GM19328 (cell line): ENCODE measurements around the gene ARL3.
"Not testable (repeated sequence)": the region's sequence is repeated elsewhere in the genome, so short reads cannot be mapped to it uniquely, and the experiment has no call there.

Source experiments
- ATAC-seq: cut with Tn5 transposase; IDR thresholded peaks from one replicate; pipeline ENCODE4 v1.9.1; 2021; ENCODE audit warnings: mild to moderate bottlenecking, moderate library complexity; ENCODE audit not compliant: unreplicated experiment

The ARL3 gene

DNA sequence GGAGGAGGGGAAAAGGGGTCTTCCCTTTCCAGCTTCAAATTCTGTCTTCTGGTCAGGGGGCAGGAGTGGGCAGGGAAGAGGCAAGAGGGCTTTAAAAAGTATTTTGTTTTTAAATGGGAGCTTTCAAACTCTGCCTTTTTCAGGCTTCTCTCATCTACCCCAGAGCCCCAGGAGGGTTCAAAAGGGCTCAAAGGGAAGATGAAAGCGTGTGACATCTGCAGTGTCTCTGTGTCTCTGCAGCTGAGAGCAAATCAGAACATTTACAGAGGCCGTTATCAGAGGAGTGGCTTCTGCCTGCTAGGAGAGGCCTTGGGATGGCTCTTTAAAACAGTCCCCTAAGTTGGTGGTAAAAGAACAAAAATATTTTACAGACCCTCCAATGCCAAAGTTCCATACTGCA, 39.6 kb downstream of the ARL3 start:
- ATAC-seq: no peak

GRCh38 chr10:102673819-102674511, 40.2 kb downstream of the ARL3 start:
- no peak for ATAC-seq

DNA sequence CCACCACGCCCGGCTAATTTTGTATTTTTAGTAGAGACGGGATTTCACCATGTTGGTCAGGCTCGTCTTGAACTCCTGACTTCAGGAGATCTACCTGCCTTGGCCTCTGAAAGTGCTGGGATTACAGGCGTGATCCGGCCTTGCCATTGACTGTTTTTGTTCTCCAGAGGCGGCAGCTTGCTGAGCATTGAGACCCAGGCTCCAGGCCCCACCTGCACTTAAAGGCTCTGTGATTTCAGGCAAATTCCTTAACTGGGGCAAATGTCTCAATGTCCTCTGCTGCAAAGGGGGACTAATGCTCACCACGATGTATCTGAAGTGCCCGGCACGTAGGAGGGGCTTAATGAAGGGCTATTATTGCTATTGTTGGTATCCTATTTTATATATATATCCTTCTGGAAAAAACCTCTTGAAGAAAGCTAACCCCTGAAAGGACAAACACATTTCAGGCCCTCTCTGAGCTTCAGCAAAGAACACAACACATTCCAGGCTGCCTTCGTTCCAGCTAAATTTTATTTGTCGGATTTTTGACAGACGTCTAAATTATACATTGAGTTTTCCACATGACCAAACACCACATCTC, 40.9 kb downstream of the ARL3 start:
- ATAC-seq: no peak

GRCh38 chr10:102670871-102671434, 43.2 kb downstream of the ARL3 start:
- ATAC-seq: no peak

- no peak for ATAC-seq
Measured at GRCh38 chr10:102670065-102670670, 44.0 kb downstream of the ARL3 start.

GRCh38 chr10:102669206-102670064, 44.8 kb downstream of the ARL3 start:
- no peak for ATAC-seq

GRCh38 chr10:102668326-102669107, 45.7 kb downstream of the ARL3 start:
- ATAC-seq: no peak

DNA sequence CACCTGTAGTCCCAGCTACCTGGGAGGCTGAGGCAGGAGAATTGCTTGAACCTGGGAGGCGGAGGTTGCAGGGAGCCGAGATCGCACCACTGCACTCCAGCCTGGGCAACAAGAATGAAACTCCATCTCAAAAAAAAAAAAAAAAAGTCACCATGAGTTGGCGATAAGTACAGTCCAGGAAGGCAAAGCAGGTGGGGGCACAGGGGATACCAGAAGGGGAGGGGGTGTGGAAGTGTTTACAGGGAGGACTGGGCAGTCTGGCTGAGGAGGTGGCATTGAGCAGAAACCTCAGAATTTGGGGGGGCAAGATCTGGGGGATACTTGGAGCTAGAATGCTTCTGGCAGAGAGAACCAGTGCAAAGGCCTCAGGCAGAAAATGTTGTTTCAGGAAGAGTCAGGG, 46.8 kb downstream of the ARL3 start:
- ATAC-seq: not testable (repeated sequence)

DNA sequence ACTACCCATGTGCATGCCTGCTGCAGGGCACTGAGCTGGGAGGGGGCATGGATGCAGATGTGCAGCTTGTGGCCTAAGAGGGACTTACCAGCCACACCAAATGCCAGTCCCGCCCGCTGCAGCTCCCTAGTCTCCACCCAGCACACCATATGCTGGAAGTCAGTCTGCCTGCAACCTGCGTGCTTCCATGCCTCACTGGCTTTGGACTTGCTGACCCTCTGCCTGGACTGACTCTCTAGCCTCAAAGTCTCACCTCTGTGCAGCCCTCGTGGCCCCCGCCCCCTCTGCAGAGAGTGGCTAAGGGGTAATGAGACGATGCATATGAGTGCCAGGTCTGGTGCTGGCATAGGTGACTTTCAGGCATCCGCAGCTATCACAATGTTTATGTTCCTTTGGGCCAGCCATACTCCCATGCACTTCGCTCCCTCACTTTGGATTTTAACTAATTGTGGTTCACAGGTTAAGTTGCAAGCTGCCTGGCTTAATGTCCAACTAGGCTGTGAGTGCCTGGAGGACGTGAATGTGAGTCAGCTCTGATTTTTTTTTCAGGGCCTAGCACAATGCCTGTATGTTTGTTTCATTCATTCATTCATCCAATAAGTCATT, 48.2 kb downstream of the ARL3 start:
- ATAC-seq: no peak

- ATAC-seq: no peak
Measured at GRCh38 chr10:102661658-102662028, 52.6 kb downstream of the ARL3 start.

- peak; percentile 75 for ATAC-seq
Measured at GRCh38 chr10:102660888-102661657, 53.1 kb downstream of the ARL3 start.

GRCh38 chr10:102658802-102659201, 55.4 kb downstream of the ARL3 start:
- ATAC-seq: no peak

DNA sequence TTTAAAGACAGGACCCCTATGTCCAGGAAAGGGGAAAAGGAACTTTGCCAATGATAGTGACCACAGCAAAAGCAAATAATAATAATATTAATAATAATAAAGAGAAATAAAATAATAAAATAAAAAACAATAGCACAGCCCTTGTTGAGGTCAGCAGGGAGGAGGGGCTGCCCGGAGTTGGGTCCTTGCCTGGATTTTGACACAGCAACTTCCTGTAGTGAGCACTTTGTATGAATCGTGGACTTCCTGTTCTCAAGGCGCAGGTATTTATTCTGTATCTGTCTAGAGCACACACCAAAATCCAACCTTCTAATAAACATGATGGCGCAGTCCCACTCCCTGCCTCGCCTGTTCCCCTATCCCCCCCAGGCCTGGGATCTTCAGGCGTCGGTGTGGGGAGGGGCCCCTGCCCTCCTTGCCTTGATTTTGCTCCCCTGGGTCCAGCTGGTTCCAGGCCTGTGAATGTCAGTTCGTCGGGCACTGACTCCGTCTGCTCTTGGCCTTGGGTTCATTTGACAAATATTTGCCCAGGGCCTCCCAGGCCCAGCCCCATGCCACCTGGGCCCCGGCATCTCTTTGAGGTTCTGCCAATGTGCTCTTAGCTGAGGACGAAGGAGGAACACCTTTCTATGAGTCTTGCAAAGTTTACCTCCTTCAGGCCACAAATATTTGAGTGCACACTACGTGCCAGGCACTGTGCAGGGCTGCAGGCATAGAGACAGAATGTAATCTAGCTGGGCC, 56.0 kb downstream of the ARL3 start:
- no peak for ATAC-seq

- ATAC-seq: no peak
Measured at GRCh38 chr10:102657451-102657850, 56.7 kb downstream of the ARL3 start.

DNA sequence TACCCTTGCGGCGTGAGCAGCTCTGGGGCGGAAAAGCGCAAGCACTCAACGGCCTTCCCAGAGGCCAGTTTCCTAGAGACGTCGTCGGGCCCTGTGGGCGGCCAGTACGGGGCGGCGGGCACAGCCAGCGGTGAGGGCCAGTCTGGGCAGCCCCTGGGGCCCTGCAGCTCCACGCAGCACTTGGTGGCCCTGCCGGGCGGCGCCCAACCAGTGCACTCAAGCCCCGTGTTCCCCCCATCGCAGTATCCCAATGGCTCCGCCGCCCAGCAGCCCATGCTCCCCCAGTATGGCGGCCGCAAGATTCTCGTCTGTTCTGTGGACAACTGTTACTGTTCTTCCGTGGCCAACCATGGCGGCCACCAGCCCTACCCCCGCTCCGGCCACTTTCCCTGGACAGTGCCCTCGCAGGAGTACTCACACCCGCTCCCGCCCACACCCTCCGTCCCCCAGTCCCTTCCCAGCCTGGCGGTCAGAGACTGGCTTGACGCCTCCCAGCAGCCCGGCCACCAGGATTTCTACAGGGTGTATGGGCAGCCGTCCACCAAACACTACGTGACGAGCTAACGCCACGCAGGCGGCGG, 57.3 kb downstream of the ARL3 start:
- no peak for ATAC-seq

DNA sequence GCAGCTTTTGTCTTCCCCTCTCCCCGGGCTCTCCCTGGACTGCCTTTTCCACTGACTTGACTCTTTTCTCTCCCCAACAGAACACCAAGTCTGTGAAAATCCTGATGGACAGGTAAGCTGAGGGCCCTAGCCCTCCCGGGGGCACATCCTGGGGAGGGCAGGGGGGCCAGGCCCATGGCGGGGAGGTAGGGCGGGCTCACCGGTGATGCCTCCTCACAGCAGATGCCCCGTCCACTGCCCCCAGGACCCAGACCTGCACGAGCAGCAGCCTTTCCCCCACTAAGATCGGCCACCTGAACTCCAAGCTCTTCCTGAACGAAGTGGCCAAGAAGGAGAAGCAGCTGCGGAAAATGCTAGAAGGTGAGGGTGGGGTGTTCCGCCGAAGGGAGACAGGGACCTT, 58.2 kb downstream of the ARL3 start:
- ATAC-seq: no peak

- ATAC-seq: no peak
Measured at GRCh38 chr10:102654969-102655368, 59.2 kb downstream of the ARL3 start.

DNA sequence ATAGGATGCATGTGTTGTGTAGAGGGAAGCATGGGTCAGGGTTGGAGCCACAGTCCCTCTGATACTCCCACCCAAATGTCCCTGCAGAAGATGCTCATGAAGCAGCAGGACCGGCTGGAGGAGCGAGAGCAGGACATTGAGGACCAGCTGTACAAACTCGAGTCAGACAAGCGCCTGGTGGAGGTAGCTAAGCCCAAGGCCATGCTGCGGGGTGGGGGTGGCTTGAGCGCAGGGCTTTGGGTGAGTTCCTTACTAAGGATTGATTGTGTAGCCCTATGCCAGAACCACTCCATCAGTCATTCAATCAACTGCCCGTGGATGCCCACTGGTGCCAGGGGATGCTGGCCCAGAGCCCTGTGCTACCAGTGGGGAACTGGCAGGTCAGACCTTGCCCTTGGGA, 59.6 kb downstream of the ARL3 start:
- no peak for ATAC-seq
